Effector memory CD4-positive, alpha-beta T cell (primary cell): ENCODE data around the gene DGKZ.
"Not testable (repeated sequence)": the region's sequence is repeated elsewhere in the genome, so short reads cannot be mapped to it uniquely, and the experiment has no call there.

Experiments used
- DNase-seq, 3 donors: peaks; one replicate each; pipeline ENCODE4 v3.0.0-alpha.2; 2020
- H3K27ac ChIP-seq: 2 replicates; pipeline ENCODE4 v1.7.0; 2013; ENCODE audit warnings: mild to moderate bottlenecking, low read length, moderate library complexity; ENCODE audit not compliant: insufficient read depth, poor library complexity, severe bottlenecking
- H3K27me3 ChIP-seq: replicated peaks from 2 replicates; pipeline ENCODE4 v1.7.0; 2013; ENCODE audit warnings: mild to moderate bottlenecking, low read length; ENCODE audit not compliant: insufficient read depth, control insufficient read depth, poor library complexity, severe bottlenecking
- H3K36me3 ChIP-seq: 2 replicates; pipeline ENCODE4 v1.7.0; 2013; ENCODE audit warnings: mild to moderate bottlenecking, low read length, moderate library complexity; ENCODE audit not compliant: control insufficient read depth, insufficient read depth
- H3K4me1 ChIP-seq: 2 replicates; pipeline ENCODE4 v1.7.0; 2013; ENCODE audit warnings: low read length, mild to moderate bottlenecking; ENCODE audit not compliant: control insufficient read depth, insufficient read depth, poor library complexity, severe bottlenecking
- H3K4me3 ChIP-seq: 2 replicates; pipeline ENCODE4 v1.7.0; 2013; ENCODE audit warnings: low read length, low read depth, mild to moderate bottlenecking; ENCODE audit not compliant: insufficient read depth, poor library complexity, severe bottlenecking
- H3K9me3 ChIP-seq: 2 replicates; pipeline ENCODE4 v1.7.0; 2013; ENCODE audit warnings: mild to moderate bottlenecking, low read length, moderate library complexity; ENCODE audit not compliant: control insufficient read depth

Gene DGKZ

DNA sequence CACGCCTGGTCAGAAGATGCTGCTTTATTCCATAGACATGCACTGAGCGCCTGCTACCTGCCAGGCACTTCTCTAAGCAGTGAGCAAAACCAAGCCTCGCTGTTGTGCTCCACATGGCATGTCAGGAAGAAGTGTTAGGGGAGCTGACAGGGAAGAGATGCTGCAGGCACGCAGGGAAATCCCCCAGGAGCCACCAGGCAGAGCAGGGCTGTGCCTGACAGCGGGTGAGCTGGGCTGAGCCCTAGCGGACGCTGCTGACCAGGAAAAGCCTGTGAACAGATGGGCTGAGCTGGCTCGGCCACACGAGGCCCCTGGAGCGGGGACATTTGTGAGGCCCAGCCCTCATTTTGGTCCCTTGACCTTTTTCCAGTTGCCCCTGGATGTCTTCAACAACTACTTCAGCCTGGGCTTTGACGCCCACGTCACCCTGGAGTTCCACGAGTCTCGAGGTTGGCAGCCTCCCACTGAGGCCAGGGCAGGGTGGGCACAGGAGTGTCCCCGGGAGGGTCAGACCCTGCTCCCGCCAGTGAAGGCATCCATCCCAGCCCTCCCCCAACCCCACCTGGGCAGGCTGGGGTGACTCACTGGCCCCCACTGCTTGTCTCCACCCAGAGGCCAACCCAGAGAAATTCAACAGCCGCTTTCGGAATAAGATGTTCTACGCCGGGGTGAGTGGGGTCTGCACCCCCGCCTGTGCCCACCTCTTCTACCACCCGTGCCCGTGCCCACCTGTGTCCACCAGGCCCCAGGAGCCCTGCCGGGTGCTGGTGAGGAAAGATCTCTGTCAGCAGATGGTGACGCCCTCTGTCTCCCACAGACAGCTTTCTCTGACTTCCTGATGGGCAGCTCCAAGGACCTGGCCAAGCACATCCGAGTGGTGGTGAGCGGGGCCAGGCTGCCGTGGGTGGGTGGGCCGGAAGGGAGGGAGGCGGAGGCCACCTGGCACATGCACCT, 26.8 kb downstream of the DGKZ start:
- H3K4me1 ChIP-seq, result no peaks in the 10 kb centered on the region
- H3K36me3 ChIP-seq, result peaks cover 93% of the 10 kb centered on the region
- no peak overlapping the region for H3K4me3 ChIP-seq
- no peak for DNase-seq
- H3K9me3 ChIP-seq, result no peaks in the 10 kb centered on the region
- H3K27ac ChIP-seq, result no peak overlapping the region
- no peaks in the 10 kb centered on the region for H3K27me3 ChIP-seq

DNA sequence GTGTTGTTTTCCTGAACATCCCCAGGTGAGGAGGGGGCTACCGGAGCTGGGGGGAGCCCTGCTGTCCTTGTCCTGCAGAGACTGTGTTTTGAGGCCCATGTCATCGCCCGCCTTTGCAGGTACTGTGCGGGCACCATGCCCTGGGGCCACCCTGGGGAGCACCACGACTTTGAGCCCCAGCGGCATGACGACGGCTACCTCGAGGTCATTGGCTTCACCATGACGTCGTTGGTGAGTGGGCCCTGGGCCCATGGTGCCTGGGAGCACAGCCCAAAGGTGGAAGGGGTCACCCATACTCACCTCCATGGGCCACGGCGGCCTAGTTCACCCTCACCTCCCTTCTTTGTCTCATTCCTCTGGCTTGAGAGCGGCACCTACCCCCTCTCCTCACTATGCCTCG, 27.6 kb downstream of the DGKZ start:
- Histone ChIP-seq H3K27me3 (no peaks in the 10 kb centered on the region), H3K4me1 (no peaks in the 10 kb centered on the region), H3K36me3 (peaks cover 86% of the 10 kb centered on the region), H3K27ac (no peak overlapping the region), H3K4me3 (no peak overlapping the region), H3K9me3 (no peaks in the 10 kb centered on the region)
- DNase-seq, result no peak

DNA sequence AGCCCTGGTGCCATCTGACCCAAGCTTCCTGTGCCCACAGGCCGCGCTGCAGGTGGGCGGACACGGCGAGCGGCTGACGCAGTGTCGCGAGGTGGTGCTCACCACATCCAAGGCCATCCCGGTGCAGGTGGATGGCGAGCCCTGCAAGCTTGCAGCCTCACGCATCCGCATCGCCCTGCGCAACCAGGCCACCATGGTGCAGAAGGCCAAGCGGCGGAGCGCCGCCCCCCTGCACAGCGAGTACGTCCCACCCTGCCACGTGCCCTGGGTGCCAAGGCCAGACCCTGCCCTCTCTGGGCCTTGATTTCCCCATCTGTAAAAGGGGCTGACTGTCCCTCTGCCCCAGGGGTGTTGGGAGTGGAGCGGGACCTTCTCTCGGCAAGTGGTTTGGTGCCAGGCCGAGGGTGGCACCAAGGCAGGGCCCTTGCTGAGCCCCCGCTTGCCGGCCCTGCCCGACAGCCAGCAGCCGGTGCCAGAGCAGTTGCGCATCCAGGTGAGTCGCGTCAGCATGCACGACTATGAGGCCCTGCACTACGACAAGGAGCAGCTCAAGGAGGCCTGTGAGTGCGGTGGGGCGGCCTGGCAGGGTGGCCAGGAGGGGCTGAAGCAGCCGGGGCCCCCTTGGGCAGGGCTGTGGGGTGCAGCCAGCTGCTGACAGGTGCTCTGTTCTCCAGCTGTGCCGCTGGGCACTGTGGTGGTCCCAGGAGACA, 28.3 kb downstream of the DGKZ start:
- Histone ChIP-seq H3K9me3 (no peaks in the 10 kb centered on the region), H3K4me1 (no peaks in the 10 kb centered on the region), H3K27ac (no peak overlapping the region), H3K4me3 (no peak overlapping the region), H3K27me3 (no peaks in the 10 kb centered on the region), H3K36me3 (peaks cover 78% of the 10 kb centered on the region)
- DNase-seq, result no peak

DNA sequence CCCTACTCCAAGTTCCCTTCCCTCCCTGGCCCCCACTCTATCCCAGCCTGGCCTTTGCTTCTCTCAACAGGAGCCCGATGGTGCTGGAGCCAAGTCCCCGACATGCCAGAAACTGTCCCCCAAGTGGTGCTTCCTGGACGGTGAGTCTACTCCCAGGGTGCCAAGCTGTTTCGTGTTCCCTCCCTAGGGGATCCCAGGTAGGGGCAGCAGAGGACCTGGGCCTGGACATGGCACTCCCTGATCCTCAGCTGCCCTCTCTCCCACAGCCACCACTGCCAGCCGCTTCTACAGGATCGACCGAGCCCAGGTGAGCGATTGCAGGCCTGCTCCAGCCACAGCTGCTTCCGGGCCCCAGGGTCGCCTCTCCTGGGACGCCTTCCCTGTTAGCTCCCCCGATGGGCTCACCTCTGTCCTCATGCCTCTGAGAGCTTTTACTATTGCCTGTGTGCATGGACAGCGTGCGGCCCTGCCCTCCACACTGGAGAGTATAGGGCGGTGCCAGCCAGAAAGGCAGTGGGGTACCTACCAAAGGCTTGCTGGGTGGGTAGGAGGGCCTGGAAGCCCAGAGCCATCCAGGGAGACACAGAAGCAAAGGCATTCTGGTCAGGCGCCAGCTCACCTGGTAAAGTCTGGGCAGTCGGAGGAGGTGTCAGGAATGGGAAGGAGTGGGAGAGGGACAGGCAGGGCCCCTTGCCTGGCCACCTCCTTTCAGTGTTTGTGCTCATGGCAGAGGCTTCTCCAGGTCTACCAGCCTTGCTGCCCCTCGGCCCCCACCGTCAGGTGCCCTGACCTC, 29.2 kb downstream of the DGKZ start:
- Histone ChIP-seq H3K9me3 (no peaks in the 10 kb centered on the region), H3K4me3 (no peak overlapping the region), H3K27ac (no peak overlapping the region), H3K27me3 (no peaks in the 10 kb centered on the region), H3K4me1 (no peaks in the 10 kb centered on the region), H3K36me3 (peaks cover 69% of the 10 kb centered on the region)
- DNase-seq, result no peak

DNA sequence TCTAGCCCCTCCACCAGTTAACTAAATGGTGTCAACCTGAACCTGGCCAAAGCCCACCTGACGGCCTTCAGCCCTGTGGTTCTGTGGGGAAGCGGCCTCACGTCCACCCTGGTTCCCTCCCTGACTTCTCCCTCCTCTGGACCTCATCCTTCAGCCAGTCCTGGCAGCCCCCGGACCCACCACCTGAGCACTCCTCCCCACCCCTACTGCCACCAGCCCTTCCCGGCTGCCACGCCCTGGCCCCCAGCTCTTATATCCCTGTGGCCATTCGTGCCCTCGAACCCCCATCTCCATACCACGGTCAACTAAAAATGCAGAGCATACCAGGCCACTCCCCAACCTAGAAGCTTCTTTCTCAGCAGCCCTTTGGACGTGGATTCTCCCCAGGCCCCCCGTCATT, 30.0 kb downstream of the DGKZ start:
- no peaks in the 10 kb centered on the region for H3K9me3 ChIP-seq
- H3K4me3 ChIP-seq, result no peak overlapping the region
- no peak for DNase-seq
- H3K27ac ChIP-seq, result no peak overlapping the region
- peaks cover 1% of the 10 kb centered on the region for H3K27me3 ChIP-seq
- H3K4me1 ChIP-seq, result peaks cover 5% of the 10 kb centered on the region
- peaks cover 61% of the 10 kb centered on the region for H3K36me3 ChIP-seq

DNA sequence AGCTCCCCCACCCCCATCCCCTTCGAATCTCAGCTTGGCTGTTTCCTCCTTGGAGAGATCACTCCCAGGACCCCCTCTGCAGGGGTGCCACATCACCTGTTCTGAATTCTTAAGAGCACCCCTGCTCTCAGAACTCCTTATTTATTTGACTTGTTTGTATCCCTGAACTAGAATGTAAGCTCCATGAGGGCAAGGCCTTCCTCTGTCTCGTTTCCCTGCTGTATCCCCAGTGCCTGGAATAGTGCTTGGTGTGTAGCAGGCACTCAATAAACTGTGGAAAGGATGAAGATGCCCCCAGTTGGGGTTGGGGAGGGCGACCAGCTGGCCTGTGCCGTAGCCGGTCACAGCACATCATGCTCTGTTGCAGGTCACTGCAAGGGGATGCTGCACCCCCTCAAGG, 30.6 kb downstream of the DGKZ start:
- no peak for DNase-seq
- Histone ChIP-seq H3K4me1 (peaks cover 11% of the 10 kb centered on the region), H3K9me3 (no peaks in the 10 kb centered on the region), H3K4me3 (no peak overlapping the region), H3K27me3 (peaks cover 6% of the 10 kb centered on the region), H3K27ac (no peak overlapping the region), H3K36me3 (peaks cover 56% of the 10 kb centered on the region)

DNA sequence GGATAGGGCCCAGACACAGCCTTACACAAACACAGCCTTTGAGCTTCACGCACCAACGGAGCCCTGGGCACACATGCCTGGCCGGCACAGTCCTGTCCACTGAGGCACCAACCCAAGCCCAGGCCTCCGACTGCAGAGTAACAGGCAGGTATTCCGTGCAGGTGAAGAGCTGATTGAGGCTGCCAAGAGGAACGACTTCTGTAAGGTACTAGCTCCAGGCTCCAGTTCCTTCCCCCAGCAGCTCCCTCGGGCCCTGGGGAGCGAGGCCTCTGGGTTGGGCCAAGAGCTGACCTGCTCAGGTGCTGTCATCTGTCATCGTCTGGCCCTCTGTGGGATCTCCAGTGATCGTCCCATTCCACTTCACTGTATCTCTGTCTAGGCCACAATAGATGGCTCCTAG, 31.0 kb downstream of the DGKZ start:
- DNase-seq, result no peak

DNA sequence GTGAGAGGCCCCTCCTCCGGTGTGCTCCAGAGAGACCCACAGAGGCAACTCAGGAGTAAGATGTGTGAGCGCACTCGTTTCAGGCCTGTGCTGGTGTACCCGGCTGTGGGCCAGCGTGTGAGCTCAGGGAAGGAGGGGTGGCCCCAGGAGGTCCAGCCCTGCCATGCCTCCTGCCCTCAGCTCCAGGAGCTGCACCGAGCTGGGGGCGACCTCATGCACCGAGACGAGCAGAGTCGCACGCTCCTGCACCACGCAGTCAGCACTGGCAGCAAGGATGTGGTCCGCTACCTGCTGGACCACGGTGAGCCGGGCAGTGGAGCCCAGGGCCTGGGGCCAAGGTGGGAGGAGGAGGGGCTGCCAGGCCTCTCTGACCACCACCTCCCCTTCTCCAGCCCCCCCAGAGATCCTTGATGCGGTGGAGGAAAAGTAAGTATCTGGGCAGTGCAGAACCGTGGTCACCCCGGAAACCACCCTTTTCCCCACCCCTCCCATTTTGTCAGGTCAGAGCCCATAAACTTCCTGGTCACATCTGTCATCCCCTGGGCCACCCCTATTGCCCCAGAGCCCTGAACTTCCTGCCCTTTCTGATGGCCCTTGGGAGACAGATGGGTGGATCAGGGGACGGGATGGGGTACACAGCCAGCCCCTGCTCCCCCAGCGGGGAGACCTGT, 31.7 kb downstream of the DGKZ start:
- DNase-seq, result no peak
- H3K36me3 ChIP-seq, result peaks cover 46% of the 10 kb centered on the region
- H3K9me3 ChIP-seq, result no peaks in the 10 kb centered on the region
- H3K4me3 ChIP-seq, result no peak overlapping the region
- H3K4me1 ChIP-seq, result peaks cover 11% of the 10 kb centered on the region
- H3K27ac ChIP-seq, result no peak overlapping the region
- H3K27me3 ChIP-seq, result peaks cover 17% of the 10 kb centered on the region

More for the DNA sequence above, 31.0 kb downstream of the DGKZ start:
- H3K27me3 ChIP-seq, result peaks cover 11% of the 10 kb centered on the region
- no peak overlapping the region for H3K27ac ChIP-seq
- no peak overlapping the region for H3K4me3 ChIP-seq
- H3K4me1 ChIP-seq, result peaks cover 11% of the 10 kb centered on the region
- peaks cover 51% of the 10 kb centered on the region for H3K36me3 ChIP-seq
- no peaks in the 10 kb centered on the region for H3K9me3 ChIP-seq

DNA sequence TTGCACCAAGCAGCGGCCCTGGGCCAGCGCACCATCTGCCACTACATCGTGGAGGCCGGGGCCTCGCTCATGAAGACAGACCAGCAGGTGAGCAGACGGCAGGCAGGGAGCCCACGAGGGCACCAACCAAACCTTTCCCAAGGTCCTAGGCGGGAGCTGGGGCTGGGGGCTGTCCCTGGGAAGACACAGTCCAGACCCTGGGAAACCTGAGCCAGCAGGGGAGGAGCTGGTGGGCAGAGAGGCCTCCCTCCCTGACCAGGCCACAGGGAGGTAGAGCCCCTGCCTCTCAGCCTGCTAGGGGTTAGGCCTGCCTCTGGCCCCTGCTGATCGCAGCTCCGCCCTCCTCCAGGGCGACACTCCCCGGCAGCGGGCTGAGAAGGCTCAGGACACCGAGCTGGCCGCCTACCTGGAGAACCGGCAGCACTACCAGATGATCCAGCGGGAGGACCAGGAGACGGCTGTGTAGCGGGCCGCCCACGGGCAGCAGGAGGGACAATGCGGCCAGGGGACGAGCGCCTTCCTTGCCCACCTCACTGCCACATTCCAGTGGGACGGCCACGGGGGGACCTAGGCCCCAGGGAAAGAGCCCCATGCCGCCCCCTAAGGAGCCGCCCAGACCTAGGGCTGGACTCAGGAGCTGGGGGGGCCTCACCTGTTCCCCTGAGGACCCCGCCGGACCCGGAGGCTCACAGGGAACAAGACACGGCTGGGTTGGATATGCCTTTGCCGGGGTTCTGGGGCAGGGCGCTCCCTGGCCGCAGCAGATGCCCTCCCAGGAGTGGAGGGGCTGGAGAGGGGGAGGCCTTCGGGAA, 32.4 kb downstream of the DGKZ start:
- Histone ChIP-seq H3K4me1 (peaks cover 11% of the 10 kb centered on the region), H3K27me3 (peaks cover 17% of the 10 kb centered on the region), H3K36me3 (peaks cover 38% of the 10 kb centered on the region)
- not testable (repeated sequence) for H3K9me3 ChIP-seq, H3K27ac ChIP-seq, H3K4me3 ChIP-seq, DNase-seq
